ENCODE data around the gene TRAF3. TPM values are rescaled to one million over a fixed set of nuclear protein-coding genes. Genes with fewer than 3 reads are reported as not detected.

TRAF3 gene
- total and polyA plus RNA-seq, 4 donors = 19.8 to 46.3 (median 41.9) TPM

- 86% methylated on average over 5 of the region's 6 CpGs for WGBS (ENCODE audit: insufficient coverage)
- Histone ChIP-seq H3K9me3 (ENCODE audit: control insufficient read depth, insufficient read depth, low read length) (no peaks in the 10 kb centered on the region), H3K27ac (ENCODE audit: low read depth, low read length) (no peak overlapping the region), H3K4me3 (ENCODE audit: low read depth, low read length) (no peak overlapping the region), H3K4me1 (ENCODE audit: control insufficient read depth, insufficient read depth, low read length) (peaks cover 2% of the 10 kb centered on the region), H3K36me3 (ENCODE audit: control insufficient read depth, insufficient read depth, low read length) (peaks cover 38% of the 10 kb centered on the region), H3K27me3 (ENCODE audit: control insufficient read depth, insufficient read depth, low read length) (no peaks in the 10 kb centered on the region)
- no peak for DNase-seq (ENCODE audit: low read depth in 4 of 6, low spot score in 6 of 6)
Measured at GRCh38 chr14:102878970-102879460, 101.8 kb downstream of the TRAF3 start.

GRCh38 chr14:102882226-102882906 is 105.1 kb downstream of the TRAF3 start:
- H3K4me1 ChIP-seq (ENCODE audit: control insufficient read depth, insufficient read depth, low read length) = peaks cover 2% of the 10 kb centered on the region
- DNase-seq (ENCODE audit: low read depth in 4 of 6, low spot score in 6 of 6) = no peak
- peaks cover 46% of the 10 kb centered on the region for H3K36me3 ChIP-seq (ENCODE audit: control insufficient read depth, insufficient read depth, low read length)
- H3K4me3 ChIP-seq (ENCODE audit: low read depth, low read length) = no peak overlapping the region
- H3K9me3 ChIP-seq (ENCODE audit: control insufficient read depth, insufficient read depth, low read length) = no peaks in the 10 kb centered on the region
- no peak overlapping the region for H3K27ac ChIP-seq (ENCODE audit: low read depth, low read length)
- WGBS (ENCODE audit: insufficient coverage) = 73% methylated on average over 2 of the region's 5 CpGs
- no peaks in the 10 kb centered on the region for H3K27me3 ChIP-seq (ENCODE audit: control insufficient read depth, insufficient read depth, low read length)

GRCh38 chr14:102883089-102883541 is 105.9 kb downstream of the TRAF3 start:
- Histone ChIP-seq H3K36me3 (ENCODE audit: control insufficient read depth, insufficient read depth, low read length) (peaks cover 48% of the 10 kb centered on the region), H3K9me3 (ENCODE audit: control insufficient read depth, insufficient read depth, low read length) (no peaks in the 10 kb centered on the region), H3K4me1 (ENCODE audit: control insufficient read depth, insufficient read depth, low read length) (peaks cover 2% of the 10 kb centered on the region), H3K27ac (ENCODE audit: low read depth, low read length) (no peak overlapping the region), H3K27me3 (ENCODE audit: control insufficient read depth, insufficient read depth, low read length) (no peaks in the 10 kb centered on the region), H3K4me3 (ENCODE audit: low read depth, low read length) (no peak overlapping the region)
- no peak for DNase-seq (ENCODE audit: low read depth in 4 of 6, low spot score in 6 of 6)
- 98% methylated on average over 4 of the region's 5 CpGs for WGBS (ENCODE audit: insufficient coverage)

GRCh38 chr14:102883554-102883953 is 106.3 kb downstream of the TRAF3 start:
- 95% methylated on average over 12 of the region's 14 CpGs for WGBS (ENCODE audit: insufficient coverage)
- Histone ChIP-seq H3K27me3 (ENCODE audit: control insufficient read depth, insufficient read depth, low read length) (no peaks in the 10 kb centered on the region), H3K27ac (ENCODE audit: low read depth, low read length) (no peak overlapping the region), H3K4me1 (ENCODE audit: control insufficient read depth, insufficient read depth, low read length) (peaks cover 2% of the 10 kb centered on the region), H3K9me3 (ENCODE audit: control insufficient read depth, insufficient read depth, low read length) (no peaks in the 10 kb centered on the region), H3K4me3 (ENCODE audit: low read depth, low read length) (no peak overlapping the region), H3K36me3 (ENCODE audit: control insufficient read depth, insufficient read depth, low read length) (peaks cover 47% of the 10 kb centered on the region)
- DNase-seq (ENCODE audit: low read depth in 4 of 6, low spot score in 6 of 6) = no peak

- DNase-seq (ENCODE audit: low read depth in 4 of 6, low spot score in 6 of 6) = no peak
- no peak overlapping the region for H3K4me3 ChIP-seq (ENCODE audit: low read depth, low read length)
- no peaks in the 10 kb centered on the region for H3K9me3 ChIP-seq (ENCODE audit: control insufficient read depth, insufficient read depth, low read length)
- no peak overlapping the region for H3K27ac ChIP-seq (ENCODE audit: low read depth, low read length)
- peaks cover 37% of the 10 kb centered on the region for H3K36me3 ChIP-seq (ENCODE audit: control insufficient read depth, insufficient read depth, low read length)
- 95% methylated on average over 20 of the region's 22 CpGs for WGBS (ENCODE audit: insufficient coverage)
- H3K4me1 ChIP-seq (ENCODE audit: control insufficient read depth, insufficient read depth, low read length) = peaks cover 2% of the 10 kb centered on the region
- H3K27me3 ChIP-seq (ENCODE audit: control insufficient read depth, insufficient read depth, low read length) = no peaks in the 10 kb centered on the region
Measured at GRCh38 chr14:102885737-102886447, 108.6 kb downstream of the TRAF3 start.

GRCh38 chr14:102888748-102889147 is 111.5 kb downstream of the TRAF3 start:
- no peak for DNase-seq (ENCODE audit: low read depth in 4 of 6, low spot score in 6 of 6)
- no peaks in the 10 kb centered on the region for H3K9me3 ChIP-seq (ENCODE audit: control insufficient read depth, insufficient read depth, low read length)
- no peak overlapping the region for H3K4me3 ChIP-seq (ENCODE audit: low read depth, low read length)
- H3K36me3 ChIP-seq (ENCODE audit: control insufficient read depth, insufficient read depth, low read length) = peaks cover 48% of the 10 kb centered on the region
- WGBS (ENCODE audit: insufficient coverage) = no CpG with 5 or more reads among the region's 1 CpG
- no peak overlapping the region for H3K27ac ChIP-seq (ENCODE audit: low read depth, low read length)
- H3K27me3 ChIP-seq (ENCODE audit: control insufficient read depth, insufficient read depth, low read length) = no peaks in the 10 kb centered on the region
- peaks cover 9% of the 10 kb centered on the region for H3K4me1 ChIP-seq (ENCODE audit: control insufficient read depth, insufficient read depth, low read length)

GRCh38 chr14:102889615-102890014 is 112.4 kb downstream of the TRAF3 start:
- H3K4me3 ChIP-seq (ENCODE audit: low read depth, low read length) = no peak overlapping the region
- H3K36me3 ChIP-seq (ENCODE audit: control insufficient read depth, insufficient read depth, low read length) = peaks cover 50% of the 10 kb centered on the region
- H3K4me1 ChIP-seq (ENCODE audit: control insufficient read depth, insufficient read depth, low read length) = peaks cover 10% of the 10 kb centered on the region
- H3K27me3 ChIP-seq (ENCODE audit: control insufficient read depth, insufficient read depth, low read length) = no peaks in the 10 kb centered on the region
- no peak for DNase-seq (ENCODE audit: low read depth in 4 of 6, low spot score in 6 of 6)
- H3K27ac ChIP-seq (ENCODE audit: low read depth, low read length) = no peak overlapping the region
- WGBS (ENCODE audit: insufficient coverage) = 94% methylated on average over 4 of the region's 7 CpGs
- H3K9me3 ChIP-seq (ENCODE audit: control insufficient read depth, insufficient read depth, low read length) = no peaks in the 10 kb centered on the region

- 69% methylated on average over 13 of the region's 15 CpGs for whole genome bisulfite sequencing (ENCODE audit: insufficient coverage)
- H3K27me3 ChIP-seq (ENCODE audit: control insufficient read depth, insufficient read depth, low read length) = no peaks in the 10 kb centered on the region
- no peak for DNase-seq (ENCODE audit: low read depth in 4 of 6, low spot score in 6 of 6)
- no peak overlapping the region for H3K27ac ChIP-seq (ENCODE audit: low read depth, low read length)
- no peak overlapping the region for H3K4me3 ChIP-seq (ENCODE audit: low read depth, low read length)
- H3K9me3 ChIP-seq (ENCODE audit: control insufficient read depth, insufficient read depth, low read length) = no peaks in the 10 kb centered on the region
- peaks cover 10% of the 10 kb centered on the region for H3K4me1 ChIP-seq (ENCODE audit: control insufficient read depth, insufficient read depth, low read length)
- H3K36me3 ChIP-seq (ENCODE audit: control insufficient read depth, insufficient read depth, low read length) = peaks cover 44% of the 10 kb centered on the region
Measured at GRCh38 chr14:102891111-102891510, 113.9 kb downstream of the TRAF3 start.

GRCh38 chr14:102891556-102891955 is 114.3 kb downstream of the TRAF3 start:
- no peaks in the 10 kb centered on the region for H3K27me3 ChIP-seq (ENCODE audit: control insufficient read depth, insufficient read depth, low read length)
- peak in 1 of 6 donors; percentile 27 for DNase-seq (ENCODE audit: low read depth in 4 of 6, low spot score in 6 of 6)
- H3K36me3 ChIP-seq (ENCODE audit: control insufficient read depth, insufficient read depth, low read length) = peaks cover 40% of the 10 kb centered on the region
- no peak overlapping the region for H3K27ac ChIP-seq (ENCODE audit: low read depth, low read length)
- peaks cover 10% of the 10 kb centered on the region for H3K4me1 ChIP-seq (ENCODE audit: control insufficient read depth, insufficient read depth, low read length)
- H3K9me3 ChIP-seq (ENCODE audit: control insufficient read depth, insufficient read depth, low read length) = no peaks in the 10 kb centered on the region
- no peak overlapping the region for H3K4me3 ChIP-seq (ENCODE audit: low read depth, low read length)
- no CpG with 5 or more reads among the region's 4 CpGs for WGBS (ENCODE audit: insufficient coverage)
